SK-N-SH (cell line): ENCODE data around the gene SYNJ2BP. TPM values are rescaled to one million over a fixed set of nuclear protein-coding genes. Genes with fewer than 3 reads are reported as not detected.
A peak's percentile ranks its signal among the peaks of the same experiment; 100 is the strongest.
"Not testable (repeated sequence)": the region's sequence is repeated elsewhere in the genome, so short reads cannot be mapped to it uniquely, and the experiment has no call there.

Experiments
- CTCF ChIA-PET: fragments of 300-600, 350-600 bp; formaldehyde crosslinking; extraction: SDS; loops from one replicate; lab custom pipeline; 2021; lab: Yijun Ruan, JAX
- POLR2A ChIA-PET: fragments of 350-600 bp; sonication (Branson Sonifier 250); formaldehyde crosslinking; extraction: SDS; loops from one replicate; lab custom pipeline; 2020; ENCODE audit warnings: antibody characterized with exemption, inconsistent platforms; lab: Yijun Ruan, JAX
- DNase-seq: peaks from one replicate; pipeline ENCODE4 v3.0.0; 2012
- H2AFZ ChIP-seq: fragments of 200-600 bp; sonication (generic); 2 replicates; pipeline ENCODE4 v1.8.1; 2016; ENCODE audit warnings: antibody characterized with exemption, mild to moderate bottlenecking, low read depth
- H3F3A ChIP-seq: fragments of 200-600 bp; sonication (generic); replicated peaks from 2 replicates; pipeline ENCODE3; 2016; ENCODE audit warnings: antibody characterized with exemption, mild to moderate bottlenecking; ENCODE audit not compliant: insufficient read depth
- H3K27ac ChIP-seq, 2 experiments: fragments of 200-500 bp in 1 of 2; fragments of 200-600 bp in 1 of 2; sonication (Bioruptor generic) in 1 of 2; sonication (generic), shearing (Covaris generic) in 1 of 2; 2 replicates each; pipeline versions ENCODE4 v1.5.1 to v1.6.1; 2014 to 2016; ENCODE audit warnings: low read depth in 2 of 2, inconsistent platforms in 1 of 2, low read length in 1 of 2, mild to moderate bottlenecking in 1 of 2, mixed read lengths in 1 of 2
- H3K27me3 ChIP-seq: fragments of 200-600 bp; sonication (generic), shearing (Covaris generic); 2 replicates; pipeline ENCODE4 v1.6.1; 2016; ENCODE audit warnings: mixed run types; ENCODE audit not compliant: insufficient read depth
- H3K36me3 ChIP-seq, 2 experiments: fragments of 200-500 bp in 1 of 2; fragments of 200-600 bp in 1 of 2; sonication (Bioruptor generic) in 1 of 2; sonication (generic) in 1 of 2; replicated peaks in 1 of 2; 2 replicates each; pipeline versions ENCODE3 to v1.5.1; 2014 to 2016; ENCODE audit warnings: low read length in 1 of 2, mild to moderate bottlenecking in 1 of 2; ENCODE audit not compliant: insufficient read depth in 2 of 2, control insufficient read depth in 1 of 2
- H3K4me1 ChIP-seq, 2 experiments: fragments of 200-500 bp in 1 of 2; fragments of 200-600 bp in 1 of 2; sonication (Bioruptor generic) in 1 of 2; sonication (generic), shearing (Covaris generic) in 1 of 2; 2 replicates each; pipeline versions ENCODE4 v1.5.1 to v1.6.1; 2014 to 2016; ENCODE audit warnings: low read depth in 1 of 2, low read length in 1 of 2, mixed run types in 1 of 2; ENCODE audit not compliant: insufficient read depth in 2 of 2, control insufficient read depth in 1 of 2
- H3K4me2 ChIP-seq: fragments of 200-600 bp; sonication (generic), shearing (Covaris generic); 2 replicates; pipeline ENCODE4 v1.6.1; 2017; ENCODE audit warnings: mixed run types
- H3K4me3 ChIP-seq, 2 experiments: fragments of 200-500 bp in 1 of 2; fragments of 200-600 bp in 1 of 2; sonication (Bioruptor generic) in 1 of 2; sonication (generic), shearing (Covaris generic) in 1 of 2; 2 replicates each; pipeline versions ENCODE4 v1.5.1 to v1.8.1; 2014 to 2016; ENCODE audit warnings: low read depth in 2 of 2, inconsistent platforms in 1 of 2, low read length in 1 of 2, mild to moderate bottlenecking in 1 of 2, mixed read lengths in 1 of 2, moderate library complexity in 1 of 2
- H3K79me2 ChIP-seq: fragments of 200-600 bp; sonication (generic); 2 replicates; pipeline ENCODE4 v1.8.1; 2017; ENCODE audit warnings: mild to moderate bottlenecking; ENCODE audit not compliant: insufficient read depth
- H3K9ac ChIP-seq: fragments of 200-600 bp; sonication (generic); 2 replicates; pipeline ENCODE4 v1.6.1; 2017; ENCODE audit warnings: mixed run types
- H3K9me2 ChIP-seq: fragments of 200-600 bp; sonication (generic); 2 replicates; pipeline ENCODE4 v1.6.1; 2017; ENCODE audit warnings: mixed run types
- H3K9me3 ChIP-seq: fragments of 200-600 bp; sonication (generic); 2 replicates; pipeline ENCODE4 v1.6.1; 2017; ENCODE audit warnings: mixed run types, mild to moderate bottlenecking, moderate library complexity
- H4K20me1 ChIP-seq: fragments of 200-600 bp; sonication (generic); 2 replicates; pipeline ENCODE4 v1.6.1; 2017; ENCODE audit warnings: mild to moderate bottlenecking, mixed run types; ENCODE audit not compliant: insufficient read depth
- FOXM1 ChIP-seq: IDR thresholded peaks from 2 replicates; pipeline ENCODE4 v1.4.0; 2012; ENCODE audit warnings: low read depth, mild to moderate bottlenecking
- JUND ChIP-seq: IDR thresholded peaks from 2 replicates; pipeline ENCODE4 v1.4.0; 2012
- WGBS: methylation state at CpG from one replicate; pipeline ENCODE4 v1.1.6; 2017; ENCODE audit warnings: low lambda C conversion rate; 5-methylcytosine and 5-hydroxymethylcytosine counted together
- polyA plus RNA-seq, 3 experiments: library from polyadenylated mRNA; depleted of rRNA; stranded (reverse); fragments of >200 nt; gene quantifications; 2 replicates each; pipeline ENCODE4 v1.2.3, GENCODE V29; 2012
- TF ChIP-seq, protein P1 (sequence below): IDR thresholded peaks from 2 replicates; pipeline ENCODE4 v1.6.1; 2012; ENCODE audit warnings: mild to moderate bottlenecking, low read depth, low read length, moderate library complexity
- TF ChIP-seq, protein P2 (sequence below): fragments of 200-600 bp; sonication (generic); IDR thresholded peaks from 2 replicates; pipeline ENCODE4 v1.6.1; 2017; ENCODE audit warnings: antibody characterized with exemption, mild to moderate bottlenecking, moderate library complexity

SYNJ2BP gene
- polyA plus RNA-seq, 1 of the 3 experiments (the other 2 are of a cell fraction), result 12.4 TPM

DNA sequence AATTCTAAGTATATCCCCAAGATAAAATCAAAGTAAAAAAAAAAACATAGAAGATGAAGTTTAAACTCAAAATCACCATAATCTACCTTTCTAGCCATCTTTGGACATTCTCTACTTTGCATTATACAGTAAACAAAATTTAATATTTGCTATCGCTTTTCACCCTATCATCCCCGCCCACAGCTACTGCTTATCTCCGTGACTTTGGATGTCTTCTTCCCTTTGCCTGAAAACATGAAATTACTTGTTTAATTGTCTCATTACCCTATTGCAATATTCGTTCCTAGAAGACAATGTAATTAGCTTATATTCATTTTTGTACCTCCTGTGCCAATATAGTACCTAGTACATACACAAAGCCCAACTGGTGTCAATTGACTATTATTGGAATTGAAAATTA, 9.3 kb downstream of the SYNJ2BP start:
- H4K20me1 ChIP-seq, result peaks cover 5% of the 10 kb centered on the region; the same call in 1 of the 2 replicates
- POLR2A ChIA-PET, result no interaction called here

DNA sequence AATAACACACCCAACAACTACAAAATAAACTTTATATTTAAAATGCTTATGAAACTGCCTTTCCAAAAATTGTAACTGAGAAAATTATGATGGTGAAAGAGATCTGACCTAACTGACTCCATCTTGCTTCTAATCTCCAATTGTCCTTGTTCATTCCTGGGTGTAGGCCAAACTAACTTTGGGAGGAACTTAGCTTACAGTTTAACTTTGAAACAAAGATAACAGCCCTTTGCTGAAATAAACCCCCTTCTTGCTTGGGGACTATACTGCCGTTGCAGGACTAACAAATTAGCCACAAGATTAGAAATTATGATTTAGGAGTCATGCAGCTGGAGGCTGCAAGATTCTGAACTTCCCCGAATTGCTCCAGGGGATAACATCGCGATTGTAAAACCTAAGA, 10.7 kb downstream of the SYNJ2BP start:
- H3F3A ChIP-seq, H3K4me3 ChIP-seq, H3K27me3 ChIP-seq, POLR2A ChIA-PET, H3K9me3 ChIP-seq, DNase-seq, H3K4me1 ChIP-seq, H3K9me2 ChIP-seq, CTCF ChIA-PET, H4K20me1 ChIP-seq, H3K4me2 ChIP-seq, H3K9ac ChIP-seq, H3K27ac ChIP-seq, H3K36me3 ChIP-seq, H2AFZ ChIP-seq: not testable (repeated sequence)
- peaks cover 31% of the 10 kb centered on the region for H3K79me2 ChIP-seq
- 83% methylated on average over 4 of the region's 4 CpGs for WGBS

More for the DNA sequence above, 9.3 kb downstream of the SYNJ2BP start:
- peaks cover 40% of the 10 kb centered on the region for H3K79me2 ChIP-seq
- no peaks in the 10 kb centered on the region; a peak in 1 of 4 replicates for H3K4me1 ChIP-seq
- H3K9ac ChIP-seq, result no peak overlapping the region
- no peak overlapping the region for H3K4me2 ChIP-seq
- no peak overlapping the region for H3K27ac ChIP-seq
- TF ChIP-seq, protein P1, sequence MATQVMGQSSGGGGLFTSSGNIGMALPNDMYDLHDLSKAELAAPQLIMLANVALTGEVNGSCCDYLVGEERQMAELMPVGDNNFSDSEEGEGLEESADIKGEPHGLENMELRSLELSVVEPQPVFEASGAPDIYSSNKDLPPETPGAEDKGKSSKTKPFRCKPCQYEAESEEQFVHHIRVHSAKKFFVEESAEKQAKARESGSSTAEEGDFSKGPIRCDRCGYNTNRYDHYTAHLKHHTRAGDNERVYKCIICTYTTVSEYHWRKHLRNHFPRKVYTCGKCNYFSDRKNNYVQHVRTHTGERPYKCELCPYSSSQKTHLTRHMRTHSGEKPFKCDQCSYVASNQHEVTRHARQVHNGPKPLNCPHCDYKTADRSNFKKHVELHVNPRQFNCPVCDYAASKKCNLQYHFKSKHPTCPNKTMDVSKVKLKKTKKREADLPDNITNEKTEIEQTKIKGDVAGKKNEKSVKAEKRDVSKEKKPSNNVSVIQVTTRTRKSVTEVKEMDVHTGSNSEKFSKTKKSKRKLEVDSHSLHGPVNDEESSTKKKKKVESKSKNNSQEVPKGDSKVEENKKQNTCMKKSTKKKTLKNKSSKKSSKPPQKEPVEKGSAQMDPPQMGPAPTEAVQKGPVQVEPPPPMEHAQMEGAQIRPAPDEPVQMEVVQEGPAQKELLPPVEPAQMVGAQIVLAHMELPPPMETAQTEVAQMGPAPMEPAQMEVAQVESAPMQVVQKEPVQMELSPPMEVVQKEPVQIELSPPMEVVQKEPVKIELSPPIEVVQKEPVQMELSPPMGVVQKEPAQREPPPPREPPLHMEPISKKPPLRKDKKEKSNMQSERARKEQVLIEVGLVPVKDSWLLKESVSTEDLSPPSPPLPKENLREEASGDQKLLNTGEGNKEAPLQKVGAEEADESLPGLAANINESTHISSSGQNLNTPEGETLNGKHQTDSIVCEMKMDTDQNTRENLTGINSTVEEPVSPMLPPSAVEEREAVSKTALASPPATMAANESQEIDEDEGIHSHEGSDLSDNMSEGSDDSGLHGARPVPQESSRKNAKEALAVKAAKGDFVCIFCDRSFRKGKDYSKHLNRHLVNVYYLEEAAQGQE, result no peak
- TF ChIP-seq JUND, result no peak
- TF ChIP-seq FOXM1, result no peak
- no peak overlapping the region for H2AFZ ChIP-seq
- H3K9me2 ChIP-seq, result no peaks in the 10 kb centered on the region
- H3K27me3 ChIP-seq, result no peaks in the 10 kb centered on the region
- peaks cover 4 to 17% of the 10 kb centered on the region in 2 experiments for H3K36me3 ChIP-seq
- WGBS, result 97% methylated on average over 4 of the region's 4 CpGs
- no peak overlapping the region for H3K4me3 ChIP-seq
- no peaks in the 10 kb centered on the region for H3K9me3 ChIP-seq
- CTCF ChIA-PET, result no interaction called here
- no peaks in the 10 kb centered on the region for H3F3A ChIP-seq
- no peak for DNase-seq

DNA sequence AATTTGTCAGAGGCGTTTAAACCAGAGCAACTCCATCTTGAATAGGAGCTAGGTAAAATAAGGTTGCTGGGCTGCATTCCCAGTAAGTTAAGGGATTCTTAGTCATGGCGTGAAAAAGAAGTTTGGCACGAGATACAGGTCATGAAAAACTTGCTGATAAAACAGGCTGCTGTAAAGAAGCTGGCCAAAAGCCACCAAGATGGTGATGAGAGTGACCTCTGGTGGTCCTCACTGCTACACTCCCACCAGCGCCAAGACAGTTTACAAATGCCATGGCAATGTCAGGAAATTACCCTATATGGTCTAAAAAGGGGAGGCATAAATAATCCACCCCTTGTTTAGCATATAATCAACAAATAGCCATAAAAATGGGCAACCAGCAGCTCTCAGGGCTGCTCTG, 13.6 kb downstream of the SYNJ2BP start:
- H3K4me1 ChIP-seq, H2AFZ ChIP-seq, H3K4me2 ChIP-seq, H3K27ac ChIP-seq, H3K27me3 ChIP-seq, DNase-seq, H3K4me3 ChIP-seq, H3K9ac ChIP-seq, H4K20me1 ChIP-seq, H3F3A ChIP-seq, H3K36me3 ChIP-seq, H3K9me3 ChIP-seq, H3K9me2 ChIP-seq, POLR2A ChIA-PET: not testable (repeated sequence)
- H3K79me2 ChIP-seq, result peaks cover 23% of the 10 kb centered on the region
- TF ChIP-seq, protein P2, sequence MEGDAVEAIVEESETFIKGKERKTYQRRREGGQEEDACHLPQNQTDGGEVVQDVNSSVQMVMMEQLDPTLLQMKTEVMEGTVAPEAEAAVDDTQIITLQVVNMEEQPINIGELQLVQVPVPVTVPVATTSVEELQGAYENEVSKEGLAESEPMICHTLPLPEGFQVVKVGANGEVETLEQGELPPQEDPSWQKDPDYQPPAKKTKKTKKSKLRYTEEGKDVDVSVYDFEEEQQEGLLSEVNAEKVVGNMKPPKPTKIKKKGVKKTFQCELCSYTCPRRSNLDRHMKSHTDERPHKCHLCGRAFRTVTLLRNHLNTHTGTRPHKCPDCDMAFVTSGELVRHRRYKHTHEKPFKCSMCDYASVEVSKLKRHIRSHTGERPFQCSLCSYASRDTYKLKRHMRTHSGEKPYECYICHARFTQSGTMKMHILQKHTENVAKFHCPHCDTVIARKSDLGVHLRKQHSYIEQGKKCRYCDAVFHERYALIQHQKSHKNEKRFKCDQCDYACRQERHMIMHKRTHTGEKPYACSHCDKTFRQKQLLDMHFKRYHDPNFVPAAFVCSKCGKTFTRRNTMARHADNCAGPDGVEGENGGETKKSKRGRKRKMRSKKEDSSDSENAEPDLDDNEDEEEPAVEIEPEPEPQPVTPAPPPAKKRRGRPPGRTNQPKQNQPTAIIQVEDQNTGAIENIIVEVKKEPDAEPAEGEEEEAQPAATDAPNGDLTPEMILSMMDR, result peak; percentile 16; the same call in 1 of the 2 replicates
- CTCF ChIA-PET, result interaction anchor here (0.9 to 1.4 kb wide), 2 partner anchors 10 to 20 kb away, joined by 3 to 4 read pairs; no protein-coding TSS in a partner anchor
- 91% methylated on average over 4 of the region's 4 CpGs for WGBS
